GM12874 (cell line): ENCODE data around the gene MARS1.
A peak's percentile ranks its signal among the peaks of the same experiment; 100 is the strongest.

Experiments used
- CTCF ChIP-seq: IDR thresholded peaks from 2 replicates; pipeline ENCODE4 v1.5.1; 2011; ENCODE audit warnings: low read depth, mild to moderate bottlenecking, control low read depth, low read length, moderate library complexity; ENCODE audit not compliant: insufficient read depth

Gene MARS1

GRCh38 chr12:57487597-57488401, at the start of gene MARS1:
Gene MARS1, plus strand, starts transcription at chr12:57488068. Its CDS starts 23 bp downstream, at chr12:57488091.
- TF ChIP-seq CTCF: peak; percentile 43

- no peak for TF ChIP-seq CTCF
These were observed 49.5 kb upstream of the MARS1 start for GRCh38 chr12:57438400-57438799.

- no peak for TF ChIP-seq CTCF
These were observed 48.1 kb upstream of the MARS1 start for GRCh38 chr12:57439762-57440266.

- no peak for TF ChIP-seq CTCF
These were observed 45.9 kb upstream of the MARS1 start for GRCh38 chr12:57441846-57442427.

- no peak for TF ChIP-seq CTCF
These were observed 43.1 kb upstream of the MARS1 start for GRCh38 chr12:57444744-57445143.

- TF ChIP-seq CTCF: no peak
These were observed 41.4 kb upstream of the MARS1 start for GRCh38 chr12:57446292-57446960.

GRCh38 chr12:57448669-57449068, 39.2 kb upstream of the MARS1 start:
- TF ChIP-seq CTCF: no peak
